Measurements from ENCODE around the gene PRKCE. TPM values are rescaled to one million over a fixed set of nuclear protein-coding genes. Genes with fewer than 3 reads are reported as not detected.

PRKCE gene
- total RNA-seq, 2 experiments from 2014 or later, result 17.0 to 42.1 TPM

GRCh38 chr2:46030330-46030729 is 378.9 kb downstream of the PRKCE start:
- Histone ChIP-seq H3K4me2 (ENCODE audit: low read length) (no peak overlapping the region), H4K20me1 (ENCODE audit: insufficient read depth, low read length) (no peaks in the 10 kb centered on the region; the same call in 1 of the 2 replicates), H3K36me3 (ENCODE audit: insufficient read depth, low read length) (no peaks in the 10 kb centered on the region), H3K4me3 (ENCODE audit: low read depth, low read length, poor library complexity, severe bottlenecking) (no peak overlapping the region), H3K9me2 (ENCODE audit: insufficient read depth, low read length) (no peaks in the 10 kb centered on the region), H3K79me2 (ENCODE audit: insufficient read depth, low read depth, low read length) (no peaks in the 10 kb centered on the region), H3K4me1 (ENCODE audit: insufficient read depth, low read length, poor library complexity, severe bottlenecking) (no peaks in the 10 kb centered on the region), H3K27ac (ENCODE audit: low read depth, low read length, poor library complexity, severe bottlenecking) (no peak overlapping the region), H3K9me3 (ENCODE audit: low read length) (no peaks in the 10 kb centered on the region), H2AFZ (ENCODE audit: low read length) (no peak overlapping the region)
- POLR2A ChIA-PET, result interaction anchor here (0.6 kb wide), 2 partner anchors 48 to 57 kb away, joined by 3 to 4 read pairs; no protein-coding TSS in a partner anchor
- CTCF ChIA-PET (ENCODE audit: unreplicated experiment), result interaction anchor here (0.5 kb wide), 1 partner anchor 10 kb away, joined by 3 read pairs; no protein-coding TSS in a partner anchor
- DNase-seq (ENCODE audit: low spot score), result no peak
- intact Hi-C loops (cut with micrococcal nuclease; ENCODE audit: unreplicated experiment), result no loop called here
- TF ChIP-seq CTCF (conservative IDR thresholded peaks at IDR 0.05; ENCODE audit: low read length), result no peak
- no peak for TF ChIP-seq EZH2phosphoT487 (IDR thresholded peaks at IDR 0.05; ENCODE audit: borderline replicate concordance, low read depth, low read length)
- BruUV-seq (replicated peaks), result no TSS peak

GRCh38 chr2:46032161-46032813 is 380.8 kb downstream of the PRKCE start:
- no peak for DNase-seq (ENCODE audit: low spot score)
- BruUV-seq (replicated peaks), result no TSS peak
- Histone ChIP-seq H4K20me1 (ENCODE audit: insufficient read depth, low read length) (no peaks in the 10 kb centered on the region), H3K9me2 (ENCODE audit: insufficient read depth, low read length) (no peaks in the 10 kb centered on the region), H3K36me3 (ENCODE audit: insufficient read depth, low read length) (no peaks in the 10 kb centered on the region), H3K9me3 (ENCODE audit: low read length) (no peaks in the 10 kb centered on the region), H3K4me1 (ENCODE audit: insufficient read depth, low read length, poor library complexity, severe bottlenecking) (no peaks in the 10 kb centered on the region), H3K4me2 (ENCODE audit: low read length) (no peak overlapping the region), H3K4me3 (ENCODE audit: low read depth, low read length, poor library complexity, severe bottlenecking) (no peak overlapping the region), H2AFZ (ENCODE audit: low read length) (no peak overlapping the region), H3K79me2 (ENCODE audit: insufficient read depth, low read depth, low read length) (no peaks in the 10 kb centered on the region), H3K27ac (ENCODE audit: low read depth, low read length, poor library complexity, severe bottlenecking) (no peak overlapping the region)
- TF ChIP-seq EZH2phosphoT487 (IDR thresholded peaks at IDR 0.05; ENCODE audit: borderline replicate concordance, low read depth, low read length) (no peak), CTCF (conservative IDR thresholded peaks at IDR 0.05; ENCODE audit: low read length) (no peak)
- POLR2A ChIA-PET, result no interaction called here
- CTCF ChIA-PET (ENCODE audit: unreplicated experiment), result no interaction called here
- intact Hi-C loops (cut with micrococcal nuclease; ENCODE audit: unreplicated experiment), result no loop called here

- no peaks in the 10 kb centered on the region for H3K4me1 ChIP-seq (ENCODE audit: insufficient read depth, low read length, poor library complexity, severe bottlenecking)
- no peaks in the 10 kb centered on the region for H3K9me2 ChIP-seq (ENCODE audit: insufficient read depth, low read length)
- no peak for DNase-seq (ENCODE audit: low spot score)
- intact Hi-C loops (cut with micrococcal nuclease; ENCODE audit: unreplicated experiment), result no loop called here
- no peak overlapping the region for H3K27ac ChIP-seq (ENCODE audit: low read depth, low read length, poor library complexity, severe bottlenecking)
- BruUV-seq (replicated peaks), result no TSS peak
- ChIA-PET POLR2A (no interaction called here), CTCF (ENCODE audit: unreplicated experiment) (no interaction called here)
- H4K20me1 ChIP-seq (ENCODE audit: insufficient read depth, low read length), result no peaks in the 10 kb centered on the region
- H3K4me3 ChIP-seq (ENCODE audit: low read depth, low read length, poor library complexity, severe bottlenecking), result no peak overlapping the region
- H2AFZ ChIP-seq (ENCODE audit: low read length), result no peak overlapping the region
- H3K36me3 ChIP-seq (ENCODE audit: insufficient read depth, low read length), result no peaks in the 10 kb centered on the region
- no peak overlapping the region for H3K4me2 ChIP-seq (ENCODE audit: low read length)
- H3K79me2 ChIP-seq (ENCODE audit: insufficient read depth, low read depth, low read length), result no peaks in the 10 kb centered on the region
- no peaks in the 10 kb centered on the region for H3K9me3 ChIP-seq (ENCODE audit: low read length)
- no peak for TF ChIP-seq EZH2phosphoT487 (IDR thresholded peaks at IDR 0.05; ENCODE audit: borderline replicate concordance, low read depth, low read length)
- TF ChIP-seq CTCF (conservative IDR thresholded peaks at IDR 0.05; ENCODE audit: low read length), result no peak
Measured at GRCh38 chr2:46032996-46033395, 381.5 kb downstream of the PRKCE start.

All from OCI-LY7 (cell line).